Liver (tissue), 9 donors: ENCODE results near the gene CHN2. TPM values are rescaled to one million over a fixed set of nuclear protein-coding genes. Genes with fewer than 3 reads are reported as not detected.

Source experiments
- DNase-seq: peaks from one replicate; pipeline ENCODE4 v3.0.0-alpha.2; 2017; ENCODE audit warnings: low spot score
- H3K27ac ChIP-seq, 2 donors: one replicate each; pipeline ENCODE4 v1.7.0; 2013; ENCODE audit warnings: inconsistent platforms in 2 of 2, low read length in 2 of 2, control low read depth in 1 of 2, low read depth in 1 of 2, mild to moderate bottlenecking in 1 of 2
- H3K27me3 ChIP-seq, 4 donors: one replicate each; pipeline versions ENCODE4 v1.6.1 to v1.7.0; 2013; ENCODE audit warnings: low read length in 3 of 4, inconsistent platforms in 1 of 4, mild to moderate bottlenecking in 1 of 4, moderate library complexity in 1 of 4; ENCODE audit not compliant: control insufficient read depth in 4 of 4, insufficient read depth in 4 of 4
- H3K36me3 ChIP-seq, 4 donors: one replicate each; pipeline versions ENCODE4 v1.6.1 to v1.7.0; 2013; ENCODE audit warnings: low read length in 3 of 4, mild to moderate bottlenecking in 3 of 4, low read depth in 1 of 4, moderate library complexity in 1 of 4; ENCODE audit not compliant: control insufficient read depth in 4 of 4, insufficient read depth in 3 of 4
- H3K4me1 ChIP-seq, 4 donors: one replicate each; pipeline versions ENCODE4 v1.6.1 to v1.7.0; 2013; ENCODE audit warnings: low read length in 3 of 4, mild to moderate bottlenecking in 3 of 4, moderate library complexity in 1 of 4; ENCODE audit not compliant: control insufficient read depth in 4 of 4, insufficient read depth in 4 of 4
- H3K4me3 ChIP-seq, 3 donors: one replicate each; pipeline versions ENCODE4 v1.6.1 to v1.7.0; 2013; ENCODE audit warnings: low read length in 3 of 3, control low read depth in 1 of 3, low read depth in 1 of 3, mild to moderate bottlenecking in 1 of 3
- H3K9ac ChIP-seq, 2 donors: one replicate each; pipeline ENCODE4 v1.7.0; 2013; ENCODE audit warnings: low read length in 2 of 2, mild to moderate bottlenecking in 2 of 2, moderate library complexity in 2 of 2, control low read depth in 1 of 2, low read depth in 1 of 2
- H3K9me3 ChIP-seq, 4 donors: one replicate each; pipeline versions ENCODE4 v1.6.1 to v1.7.0; 2013; ENCODE audit warnings: low read length in 3 of 4; ENCODE audit not compliant: control insufficient read depth in 4 of 4
- ATF3 ChIP-seq: IDR thresholded peaks from 2 replicates; pipeline ENCODE4 v1.6.1; 2016; ENCODE audit warnings: antibody characterized with exemption
- CTCF ChIP-seq: fragments of 150-350 bp; IDR thresholded peaks from 2 replicates; pipeline ENCODE4 v1.5.1; 2017; ENCODE audit warnings: improper control_type of control experiment, low read depth, low read length; ENCODE audit not compliant: missing input control
- EGR1 ChIP-seq, 2 donors: IDR thresholded peaks; 2 replicates each; pipeline ENCODE4 v1.6.1; 2016 to 2018; ENCODE audit warnings: antibody characterized with exemption in 2 of 2, low read depth in 2 of 2
- GABPA ChIP-seq, 2 donors: IDR thresholded peaks in 1 of 2; conservative IDR thresholded peaks in 1 of 2; 2 replicates each; pipeline ENCODE4 v1.6.1; 2016; ENCODE audit warnings: antibody characterized with exemption in 2 of 2, mild to moderate bottlenecking in 1 of 2, moderate library complexity in 1 of 2
- HNF4A ChIP-seq, 2 donors: conservative IDR thresholded peaks; 2 replicates each; pipeline ENCODE4 v1.6.1; 2016; ENCODE audit warnings: antibody characterized with exemption in 2 of 2, mild to moderate bottlenecking in 2 of 2
- HNF4G ChIP-seq: IDR thresholded peaks from 2 replicates; pipeline ENCODE4 v1.6.1; 2016; ENCODE audit warnings: antibody characterized with exemption
- JUND ChIP-seq, 2 donors: IDR thresholded peaks; 2 replicates each; pipeline ENCODE4 v1.6.1; 2016; ENCODE audit warnings: antibody characterized with exemption in 2 of 2
- NR2F2 ChIP-seq: IDR thresholded peaks from 2 replicates; pipeline ENCODE4 v1.6.1; 2016; ENCODE audit warnings: antibody characterized with exemption
- RAD21 ChIP-seq, 2 donors: IDR thresholded peaks; 2 replicates each; pipeline ENCODE4 v1.6.1; 2016; ENCODE audit warnings: antibody characterized with exemption in 2 of 2, mild to moderate bottlenecking in 2 of 2
- REST ChIP-seq: IDR thresholded peaks from 2 replicates; pipeline ENCODE4 v1.6.1; 2016; ENCODE audit warnings: antibody characterized with exemption, mild to moderate bottlenecking
- RXRA ChIP-seq, 2 donors: IDR thresholded peaks; 2 replicates each; pipeline ENCODE4 v1.6.1; 2017 to 2018; ENCODE audit warnings: antibody characterized with exemption in 2 of 2, mild to moderate bottlenecking in 1 of 2
- SP1 ChIP-seq: IDR thresholded peaks from 2 replicates; pipeline ENCODE4 v1.6.1; 2018; ENCODE audit warnings: antibody characterized with exemption, mild to moderate bottlenecking
- YY1 ChIP-seq: IDR thresholded peaks from 2 replicates; pipeline ENCODE4 v1.6.1; 2016; ENCODE audit warnings: antibody characterized with exemption, mild to moderate bottlenecking
- WGBS: extraction: QIAGEN DNeasy Blood & Tissue Kit; methylation state at CpG from one replicate; pipeline ENCODE4 v1.1.7; 2013; 5-methylcytosine and 5-hydroxymethylcytosine counted together
- polyA plus RNA-seq, 2 donors: library from polyadenylated mRNA; stranded (reverse) in 1 of 2; unstranded in 1 of 2; fragments of 200-250 nt in 1 of 2; fragments of >200 nt in 1 of 2; fragmentation: Nextera tagmentation in 1 of 2; extraction: Ambion mirVana in 1 of 2; gene quantifications; one replicate each; pipeline versions ENCODE4 v1.2.1 to v1.2.3, GENCODE V29; 2013 to 2015
- total RNA-seq, 2 donors: library from RNA; depleted of rRNA; stranded (reverse); fragments of >200 nt; gene quantifications; one replicate each; pipeline ENCODE4 v1.2.3, GENCODE V29; 2014
- donor health status: healthy.
- donor health status: healthy.
- donor health status: healthy.
- donor health status: healthy.
- donor health status: healthy.

CHN2 gene
- total and polyA plus RNA-seq, 4 donors, result 8.3 to 25.4 (median 17.8) TPM

GRCh38 chr7:29237489-29237888 is 42.9 kb downstream of the CHN2 start:
- Histone ChIP-seq H3K9ac (no peak overlapping the region), H3K9me3 (no peaks in the 10 kb centered on the region), H3K27me3 (no peaks in the 10 kb centered on the region), H3K27ac (no peak overlapping the region), H3K4me1 (peaks cover 1 to 23% (median 17%) of the 10 kb centered on the region in 4 donors), H3K4me3 (no peak overlapping the region), H3K36me3 (no peaks in the 10 kb centered on the region)
- 32% methylated on average over 3 of the region's 3 CpGs for whole genome bisulfite sequencing
- peak; percentile 47 to 56 for TF ChIP-seq HNF4A (conservative IDR thresholded peaks at IDR 0.05)
- TF ChIP-seq NR2F2, result peak; percentile 97
- peak; percentile 48 to 53 for TF ChIP-seq RXRA (IDR thresholded peaks at IDR 0.05)
- no peak for TF ChIP-seq SP1
- peak; percentile 61 to 73 for TF ChIP-seq RAD21 (IDR thresholded peaks at IDR 0.05)
- no peak for DNase-seq

- Histone ChIP-seq H3K27ac (no peak overlapping the region), H3K4me1 (peaks cover 1 to 15% (median 12%) of the 10 kb centered on the region in 4 donors), H3K9me3 (no peaks in the 10 kb centered on the region), H3K27me3 (no peaks in the 10 kb centered on the region), H3K4me3 (no peak overlapping the region), H3K9ac (no peak overlapping the region), H3K36me3 (no peaks in the 10 kb centered on the region)
- 89% methylated on average over 1 of the region's 1 CpG for WGBS
- DNase-seq, result no peak
- TF ChIP-seq SP1 (no peak), HNF4G (no peak), RAD21 (IDR thresholded peaks at IDR 0.05) (peak; percentile 71 to 82), EGR1 (IDR thresholded peaks at IDR 0.05; ENCODE audit: low read depth in 2 of 2) (no peak), CTCF (peak; percentile 60), GABPA (IDR thresholded peaks at IDR 0.05 in 1 of 2, conservative IDR thresholded peaks at IDR 0.05 in 1 of 2) (no peak), REST (no peak), JUND (IDR thresholded peaks at IDR 0.05) (no peak), YY1 (no peak)
These were observed 45.1 kb downstream of the CHN2 start for GRCh38 chr7:29239638-29240037.

GRCh38 chr7:29242265-29242664 is 47.7 kb downstream of the CHN2 start:
- Histone ChIP-seq H3K4me1 (peaks cover 6 to 16% (median 11%) of the 10 kb centered on the region in 4 donors), H3K27me3 (no peaks in the 10 kb centered on the region), H3K36me3 (no peaks in the 10 kb centered on the region), H3K27ac (no peak overlapping the region), H3K9me3 (no peaks in the 10 kb centered on the region), H3K4me3 (no peak overlapping the region), H3K9ac (no peak overlapping the region)
- DNase-seq, result no peak
- 81% methylated on average over 3 of the region's 3 CpGs for WGBS
- TF ChIP-seq CTCF (no peak), GABPA (IDR thresholded peaks at IDR 0.05 in 1 of 2, conservative IDR thresholded peaks at IDR 0.05 in 1 of 2) (no peak), REST (no peak), RXRA (IDR thresholded peaks at IDR 0.05) (no peak), HNF4A (conservative IDR thresholded peaks at IDR 0.05) (no peak), NR2F2 (no peak), HNF4G (no peak), SP1 (no peak), RAD21 (IDR thresholded peaks at IDR 0.05) (no peak), ATF3 (no peak)
